CD8-positive, alpha-beta memory T cell (primary cell): Measurements from ENCODE around the gene KPNA1. TPM values are rescaled to one million over a fixed set of nuclear protein-coding genes. Genes with fewer than 3 reads are reported as not detected.
A peak's percentile ranks its signal among the peaks of the same experiment; 100 is the strongest.

Source experiments
- CTCF ChIA-PET: fragments of 350-600 bp; sonication (Branson Sonifier 250); formaldehyde crosslinking; loops from one replicate; lab custom pipeline; 2021; ENCODE audit warnings: antibody characterized with exemption; lab: Charles Lee
- POLR2A ChIA-PET: fragments of 350-600 bp; sonication (Branson Sonifier 250); formaldehyde crosslinking; loops from one replicate; lab custom pipeline; 2021; ENCODE audit warnings: antibody characterized with exemption; lab: Charles Lee
- DNase-seq, 5 donors: peaks; one replicate each; pipeline versions ENCODE4 v3.0.0 to v3.0.0-alpha.2; 2020 to 2022; ENCODE audit warnings: mixed read lengths in 1 of 5
- H3K27ac ChIP-seq: one replicate; pipeline ENCODE4 v1.7.0; 2013; ENCODE audit warnings: low read depth, mild to moderate bottlenecking, low read length, moderate library complexity
- H3K27me3 ChIP-seq: 2 replicates; pipeline ENCODE4 v1.7.0; 2013; ENCODE audit warnings: low read length, mild to moderate bottlenecking; ENCODE audit not compliant: insufficient read depth, poor library complexity, severe bottlenecking
- H3K36me3 ChIP-seq: 2 replicates; pipeline ENCODE4 v1.7.0; 2013; ENCODE audit warnings: mild to moderate bottlenecking, low read length, moderate library complexity; ENCODE audit not compliant: insufficient read depth
- H3K4me1 ChIP-seq: 2 replicates; pipeline ENCODE4 v1.7.0; 2013; ENCODE audit warnings: mild to moderate bottlenecking, low read length, moderate library complexity; ENCODE audit not compliant: insufficient read depth
- H3K4me3 ChIP-seq: 2 replicates; pipeline ENCODE4 v1.7.0; 2013; ENCODE audit warnings: mild to moderate bottlenecking, low read length
- H3K9me3 ChIP-seq: 2 replicates; pipeline ENCODE4 v1.7.0; 2013; ENCODE audit warnings: mild to moderate bottlenecking, low read length
- H3K27ac Mint-ChIP-seq, 8 donors: one replicate each; pipeline ENCODE4 v1.8.0; 2020 to 2021; ENCODE audit warnings: mixed read lengths in 8 of 8, mild to moderate bottlenecking in 6 of 8, inconsistent platforms in 3 of 8, moderate library complexity in 3 of 8
- H3K27me3 Mint-ChIP-seq, 2 donors: one replicate each; pipeline ENCODE4 v1.8.0; 2020 to 2021; ENCODE audit warnings: mixed read lengths in 2 of 2, mild to moderate bottlenecking in 1 of 2, moderate library complexity in 1 of 2
- H3K36me3 Mint-ChIP-seq, 3 donors: one replicate each; pipeline ENCODE4 v1.8.0; 2020 to 2021; ENCODE audit warnings: mixed read lengths in 3 of 3, inconsistent platforms in 1 of 3, mild to moderate bottlenecking in 1 of 3
- H3K4me1 Mint-ChIP-seq, 3 donors: one replicate each; pipeline ENCODE4 v1.8.0; 2020 to 2021; ENCODE audit warnings: mixed read lengths in 3 of 3, inconsistent platforms in 1 of 3, mild to moderate bottlenecking in 1 of 3
- H3K4me3 Mint-ChIP-seq, 7 donors: one replicate each; pipeline ENCODE4 v1.8.0; 2020 to 2021; ENCODE audit warnings: mixed read lengths in 7 of 7, mild to moderate bottlenecking in 6 of 7, moderate library complexity in 4 of 7, inconsistent platforms in 2 of 7
- H3K9me3 Mint-ChIP-seq, 5 donors: one replicate each; pipeline ENCODE4 v1.8.0; 2020 to 2022; ENCODE audit warnings: mixed read lengths in 5 of 5, mild to moderate bottlenecking in 3 of 5, moderate library complexity in 2 of 5, inconsistent platforms in 1 of 5
- polyA plus RNA-seq: library from polyadenylated mRNA; unstranded; fragments of 300-500 nt; fragmentation: Illumina TruSeq; gene quantifications from one replicate; pipeline ENCODE4 v1.2.3, GENCODE V29; 2021
- total RNA-seq, 2 experiments: library from RNA; stranded (reverse); gene quantifications; one replicate each; pipeline ENCODE4 v1.2.3, GENCODE V29; 2021

The KPNA1 gene
- total and polyA plus RNA-seq, 3 experiments from 2014 or later: 49.1 to 60.4 (median 58.6) TPM

- Histone ChIP-seq H3K9me3 (no peaks in the 10 kb centered on the region), H3K36me3 (no peaks in the 10 kb centered on the region), H3K27ac (no peak overlapping the region), H3K4me1 (peaks cover 5% of the 10 kb centered on the region), H3K4me3 (no peak overlapping the region), H3K27me3 (no peaks in the 10 kb centered on the region)
- no peak overlapping the region for H3K4me3 Mint-ChIP-seq
- H3K27me3 Mint-ChIP-seq: peaks cover 0 to 3% of the 10 kb centered on the region in 2 donors
- ChIA-PET CTCF (no interaction called here), POLR2A (no interaction called here)
- H3K36me3 Mint-ChIP-seq: peaks cover 0 to under 1% (median 0%) of the 10 kb centered on the region in 3 donors
- H3K27ac Mint-ChIP-seq: no peak overlapping the region
- H3K4me1 Mint-ChIP-seq: peaks cover 0 to 4% (median 4%) of the 10 kb centered on the region in 3 donors
- no peak for DNase-seq
- H3K9me3 Mint-ChIP-seq: no peaks in the 10 kb centered on the region
These were observed 5.0 kb upstream of the KPNA1 start for GRCh38 chr3:122519693-122520092.

GRCh38 chr3:122516846-122517360 lies 2.2 kb upstream of the KPNA1 start:
- Histone ChIP-seq H3K4me1 (peaks cover 18% of the 10 kb centered on the region), H3K27me3 (no peaks in the 10 kb centered on the region), H3K9me3 (no peaks in the 10 kb centered on the region), H3K4me3 (no peak overlapping the region), H3K27ac (no peak overlapping the region), H3K36me3 (no peaks in the 10 kb centered on the region)
- Mint-ChIP-seq H3K9me3 (no peaks in the 10 kb centered on the region), H3K4me1 (peaks cover 19 to 23% (median 22%) of the 10 kb centered on the region in 3 donors), H3K4me3 (peak overlapping the region in 3 of 7 donors; percentile 26 to 66 (median 54)), H3K36me3 (peaks cover 0 to 2% (median 0%) of the 10 kb centered on the region in 3 donors), H3K27me3 (peaks cover 0 to 3% of the 10 kb centered on the region in 2 donors), H3K27ac (peak overlapping the region in 1 of 8 donors; percentile 67)
- DNase-seq: no peak
- ChIA-PET POLR2A (no interaction called here), CTCF (no interaction called here)

GRCh38 chr3:122515870-122516269 lies 1.1 kb upstream of the KPNA1 start:
- no peak overlapping the region for H3K4me3 ChIP-seq
- peaks cover 0 to 3% of the 10 kb centered on the region in 2 donors for H3K27me3 Mint-ChIP-seq
- no peaks in the 10 kb centered on the region for H3K9me3 ChIP-seq
- peaks cover 0 to 5% (median 0%) of the 10 kb centered on the region in 3 donors for H3K36me3 Mint-ChIP-seq
- peaks cover 29 to 34% (median 32%) of the 10 kb centered on the region in 3 donors for H3K4me1 Mint-ChIP-seq
- ChIA-PET CTCF (interaction anchor here (1.6 kb wide), 1 partner anchor 163 kb away, joined by 3 read pairs; no protein-coding TSS in a partner anchor), POLR2A (no interaction called here)
- H3K27ac Mint-ChIP-seq: peak overlapping the region in 3 of 8 donors; percentile 40 to 67 (median 48)
- H3K36me3 ChIP-seq: no peaks in the 10 kb centered on the region
- H3K9me3 Mint-ChIP-seq: no peaks in the 10 kb centered on the region
- H3K4me1 ChIP-seq: peaks cover 28% of the 10 kb centered on the region
- DNase-seq: no peak
- no peaks in the 10 kb centered on the region for H3K27me3 ChIP-seq
- no peak overlapping the region for H3K27ac ChIP-seq
- H3K4me3 Mint-ChIP-seq: peak overlapping the region in 5 of 7 donors; percentile 10 to 74 (median 29)

GRCh38 chr3:122515020-122515468 lies 305 bp upstream of the KPNA1 start:
- Mint-ChIP-seq H3K4me3 (peak overlapping the region; percentile 71 to 93 (median 89)), H3K36me3 (peaks cover under 1 to 5% (median 1%) of the 10 kb centered on the region in 3 donors), H3K9me3 (no peaks in the 10 kb centered on the region), H3K4me1 (peaks cover 37 to 42% (median 40%) of the 10 kb centered on the region in 3 donors), H3K27ac (peak overlapping the region; percentile 70 to 93 (median 89)), H3K27me3 (no peaks in the 10 kb centered on the region)
- no peak overlapping the region for H3K27ac ChIP-seq
- ChIA-PET CTCF (interaction anchor here (1.0 to 1.6 kb wide), 3 partner anchors 99 to 164 kb away, joined by 3 to 6 read pairs (median 4); partner anchors contain the start of genes FAM162A and WDR5B), POLR2A (interaction anchor here (0.7 to 2.7 kb wide), 7 partner anchors 11 to 1073 kb away, joined by 3 to 27 read pairs (median 4); partner anchors contain the start of genes DTX3L, FAM162A, MIX23 and PARP9)
- no peak for DNase-seq
- no peaks in the 10 kb centered on the region for H3K9me3 ChIP-seq
- no peaks in the 10 kb centered on the region for H3K36me3 ChIP-seq
- peak overlapping the region; percentile 78 for H3K4me3 ChIP-seq
- no peaks in the 10 kb centered on the region for H3K27me3 ChIP-seq
- H3K4me1 ChIP-seq: peaks cover 35% of the 10 kb centered on the region

- no peaks in the 10 kb centered on the region for H3K36me3 ChIP-seq
- H3K4me3 ChIP-seq: peak overlapping the region; percentile 65
- Mint-ChIP-seq H3K4me1 (peaks cover 49 to 57% (median 53%) of the 10 kb centered on the region in 3 donors), H3K27me3 (no peaks in the 10 kb centered on the region), H3K36me3 (peaks cover 8 to 10% (median 9%) of the 10 kb centered on the region in 3 donors), H3K27ac (peak overlapping the region; percentile 75 to 100 (median 94)), H3K4me3 (peak overlapping the region; percentile 71 to 93 (median 85)), H3K9me3 (no peaks in the 10 kb centered on the region)
- no peaks in the 10 kb centered on the region for H3K9me3 ChIP-seq
- H3K27ac ChIP-seq: peak overlapping the region; percentile 90
- peaks cover 36% of the 10 kb centered on the region for H3K4me1 ChIP-seq
- DNase-seq: no peak
- ChIA-PET POLR2A (interaction anchor here (1.3 to 2.7 kb wide), 3 partner anchors 51 to 129 kb away, joined by 3 to 27 read pairs (median 21); partner anchors contain the start of genes DTX3L, FAM162A, PARP9 and WDR5B), CTCF (interaction anchor here (0.7 to 1.1 kb wide), 3 partner anchors 70 to 166 kb away, joined by 3 to 6 read pairs (median 3); no protein-coding TSS in a partner anchor)
- H3K27me3 ChIP-seq: no peaks in the 10 kb centered on the region
These were observed 1.2 kb downstream of the KPNA1 start for GRCh38 chr3:122513386-122514122.

- Mint-ChIP-seq H3K27me3 (no peaks in the 10 kb centered on the region), H3K36me3 (peaks cover 8 to 10% (median 9%) of the 10 kb centered on the region in 3 donors), H3K27ac (peak overlapping the region in 1 of 8 donors; percentile 62), H3K4me3 (peak overlapping the region in 1 of 7 donors; percentile 54), H3K9me3 (no peaks in the 10 kb centered on the region), H3K4me1 (peaks cover 60 to 69% (median 66%) of the 10 kb centered on the region in 3 donors)
- Histone ChIP-seq H3K4me1 (peaks cover 45% of the 10 kb centered on the region), H3K36me3 (no peaks in the 10 kb centered on the region), H3K27ac (no peak overlapping the region), H3K4me3 (no peak overlapping the region), H3K9me3 (no peaks in the 10 kb centered on the region), H3K27me3 (no peaks in the 10 kb centered on the region)
- ChIA-PET POLR2A (no interaction called here), CTCF (interaction anchor here (1.2 kb wide), 1 partner anchor 128 kb away, joined by 3 read pairs; the partner anchor contains the start of gene FAM162A)
- no peak for DNase-seq
These were observed 2.5 kb downstream of the KPNA1 start for GRCh38 chr3:122512284-122512683.

GRCh38 chr3:122510878-122511535 lies 3.7 kb downstream of the KPNA1 start:
- H3K9me3 Mint-ChIP-seq: no peaks in the 10 kb centered on the region
- H3K27me3 Mint-ChIP-seq: no peaks in the 10 kb centered on the region
- Histone ChIP-seq H3K36me3 (no peaks in the 10 kb centered on the region), H3K27ac (no peak overlapping the region), H3K4me1 (peaks cover 45% of the 10 kb centered on the region), H3K27me3 (no peaks in the 10 kb centered on the region), H3K4me3 (no peak overlapping the region), H3K9me3 (no peaks in the 10 kb centered on the region)
- peak overlapping the region in 3 of 7 donors; percentile 4 to 36 (median 21) for H3K4me3 Mint-ChIP-seq
- ChIA-PET CTCF (no interaction called here), POLR2A (no interaction called here)
- peaks cover 9 to 15% (median 10%) of the 10 kb centered on the region in 3 donors for H3K36me3 Mint-ChIP-seq
- peak overlapping the region in 5 of 8 donors; percentile 12 to 90 (median 62) for H3K27ac Mint-ChIP-seq
- peaks cover 67 to 77% (median 74%) of the 10 kb centered on the region in 3 donors for H3K4me1 Mint-ChIP-seq
- no peak for DNase-seq
